SKM-1 treated with dmso at 0.1 percent for 144 hours (cell line): ENCODE results near the gene SOWAHC.
"Not testable (repeated sequence)": the region's sequence is repeated elsewhere in the genome, so short reads cannot be mapped to it uniquely, and the experiment has no call there.

Experiments
- DNase-seq: peaks from one replicate; lab custom pipeline; 2025; ENCODE audit not compliant: unreplicated experiment; lab: John Stamatoyannopoulos, UW

SOWAHC gene

GRCh38 chr2:109615637-109616144 is 1.5 kb downstream of the SOWAHC start:
- DNase-seq = no peak

GRCh38 chr2:109616184-109616583 is 2.0 kb downstream of the SOWAHC start:
- no peak for DNase-seq

- no peak for DNase-seq
Observed at GRCh38 chr2:109619032-109619615, 5.0 kb downstream of the SOWAHC start.

GRCh38 chr2:109623297-109623696 is 9.1 kb downstream of the SOWAHC start:
- DNase-seq = no peak

- DNase-seq = no peak
Observed at GRCh38 chr2:109623923-109624322, 9.8 kb downstream of the SOWAHC start.

- no peak for DNase-seq
Observed at GRCh38 chr2:109624339-109624738, 10.2 kb downstream of the SOWAHC start.

- not testable (repeated sequence) for DNase-seq
Observed at GRCh38 chr2:109628321-109628720, 14.2 kb downstream of the SOWAHC start.

- no peak for DNase-seq
Observed at GRCh38 chr2:109629867-109630266, 15.7 kb downstream of the SOWAHC start.

- DNase-seq = no peak
Observed at GRCh38 chr2:109630441-109631430, 16.6 kb downstream of the SOWAHC start.

- no peak for DNase-seq
Observed at GRCh38 chr2:109631741-109632140, 17.6 kb downstream of the SOWAHC start.

- no peak for DNase-seq
Observed at GRCh38 chr2:109632158-109632789, 18.1 kb downstream of the SOWAHC start.

- no peak for DNase-seq
Observed at GRCh38 chr2:109633284-109633961, 19.3 kb downstream of the SOWAHC start.

- no peak for DNase-seq
Observed at GRCh38 chr2:109635426-109636304, 21.5 kb downstream of the SOWAHC start.

GRCh38 chr2:109636317-109636716 is 22.2 kb downstream of the SOWAHC start:
- DNase-seq = peak; percentile 74

- peak; percentile 59 for DNase-seq
Observed at GRCh38 chr2:109637749-109638570, 23.8 kb downstream of the SOWAHC start.

GRCh38 chr2:109638795-109639194 is 24.6 kb downstream of the SOWAHC start:
- DNase-seq = no peak

- not testable (repeated sequence) for DNase-seq
Observed at GRCh38 chr2:109640000-109640399, 25.8 kb downstream of the SOWAHC start.

- no peak for DNase-seq
Observed at GRCh38 chr2:109644571-109645275, 30.6 kb downstream of the SOWAHC start.
